Stimulated activated CD4-positive, alpha-beta T cell treated with anti-CD3 and anti-CD28 coated beads, Interleukin-1b, Interleukin-23, amount 100 ng/mL, for 4 hours (primary cell): Measurements from ENCODE around the gene GALR2.

ENCODE experiments used
- DNase-seq, 2 donors: peaks; one replicate each; pipeline ENCODE4 v3.0.0-alpha.2; 2020; ENCODE audit warnings: low read depth in 2 of 2

Gene GALR2

DNA sequence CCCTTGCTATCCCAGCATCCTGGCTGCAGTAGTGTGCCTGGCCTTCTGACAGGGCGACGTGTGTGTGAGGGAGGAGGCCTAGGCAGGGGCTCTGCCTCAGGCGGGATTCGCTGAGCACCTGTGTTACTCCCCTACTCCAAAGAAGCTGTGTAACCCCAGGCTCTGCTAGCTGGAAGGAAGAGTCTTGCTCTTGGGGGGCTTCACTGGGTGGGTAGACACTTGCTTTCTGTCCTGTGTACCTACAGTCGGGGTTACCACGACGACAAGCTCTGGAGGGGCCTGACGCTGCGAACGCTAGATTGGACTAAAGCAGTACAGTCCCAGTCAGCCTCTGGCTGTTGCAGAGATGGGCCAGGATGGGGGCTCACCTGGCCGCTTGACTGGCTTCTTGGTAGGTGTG lies 19.5 kb downstream of the GALR2 start:
- no peak for DNase-seq

DNA sequence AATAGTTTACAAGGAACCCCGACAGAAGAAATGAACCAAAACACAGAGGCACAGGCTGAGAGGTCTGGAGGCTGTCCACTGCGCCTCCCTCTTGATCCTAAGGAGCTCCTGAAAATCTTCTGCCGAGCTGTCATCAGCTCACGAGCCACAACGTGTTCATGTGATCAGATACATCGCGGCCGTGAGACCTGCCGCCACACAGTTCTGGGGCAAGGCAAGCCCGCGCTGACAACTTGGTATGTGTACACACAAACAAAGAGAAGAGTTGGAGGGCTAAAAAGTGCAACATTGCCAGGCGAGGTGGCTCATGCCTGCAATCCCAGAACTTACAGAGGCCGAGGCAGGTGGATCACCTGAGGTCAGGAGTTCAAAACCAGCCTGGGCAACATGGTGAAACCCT lies 21.4 kb downstream of the GALR2 start:
- DNase-seq = no peak

DNA sequence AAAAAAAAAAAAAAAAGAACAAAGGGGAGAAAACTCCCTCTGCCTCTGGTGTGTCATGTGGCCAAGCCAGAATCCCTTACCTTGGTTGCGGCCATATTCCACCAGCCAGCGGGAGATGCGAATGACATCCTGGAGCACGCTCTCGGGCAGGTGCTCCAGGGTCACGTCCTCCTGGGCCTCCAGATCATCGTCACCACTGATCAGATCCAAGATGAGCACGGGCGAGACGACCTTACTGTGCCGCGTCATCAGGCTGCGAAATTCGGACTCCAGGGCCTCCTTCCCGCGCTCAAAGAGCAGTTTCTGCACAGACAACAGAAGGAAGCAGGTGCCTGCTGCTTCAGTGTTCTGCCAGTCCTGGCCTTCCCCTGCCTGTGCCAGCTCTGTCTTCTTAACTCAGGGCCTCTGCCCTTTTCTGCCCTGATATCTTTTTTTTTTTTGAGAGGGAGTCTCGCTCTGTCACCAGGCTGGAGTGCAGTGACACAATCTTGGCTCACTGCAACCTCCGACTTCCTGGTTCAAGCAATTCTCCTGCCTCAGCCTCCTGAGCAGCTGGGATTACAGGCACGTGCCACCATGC lies 23.2 kb downstream of the GALR2 start:
- DNase-seq = no peak

- no peak for DNase-seq
Measured at GRCh38 chr17:76102944-76103273, 28.3 kb downstream of the GALR2 start.

GRCh38 chr17:76103274-76104139 lies 28.9 kb downstream of the GALR2 start, which contains the start of gene EXOC7:
Gene EXOC7 (minus strand): TSS chr17:76103787. CDS start chr17:76103692, 95 bp downstream.
- peak; percentile 90 for DNase-seq

GRCh38 chr17:76104140-76104895 lies 29.7 kb downstream of the GALR2 start:
- no peak for DNase-seq

GRCh38 chr17:76104896-76105231 lies 30.3 kb downstream of the GALR2 start:
- DNase-seq = no peak

DNA sequence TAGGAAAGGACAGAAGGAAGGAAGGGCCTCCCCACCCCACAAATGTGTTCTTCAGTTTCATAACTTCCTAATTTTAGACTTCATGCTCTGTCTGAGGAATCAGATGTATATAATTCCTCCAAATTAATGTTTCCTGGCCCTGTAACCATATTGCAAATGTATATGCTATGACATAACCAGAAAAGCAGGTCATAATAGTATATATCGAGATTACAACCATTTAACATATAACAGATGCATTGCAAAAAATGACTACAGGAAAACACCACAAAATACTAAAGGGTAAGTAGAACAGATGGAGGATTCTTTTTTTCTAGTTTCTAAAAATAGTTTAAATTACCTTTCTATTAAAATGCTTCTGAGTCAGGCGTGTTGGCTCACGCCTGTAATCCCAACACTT lies 32.1 kb downstream of the GALR2 start:
- no peak for DNase-seq

DNA sequence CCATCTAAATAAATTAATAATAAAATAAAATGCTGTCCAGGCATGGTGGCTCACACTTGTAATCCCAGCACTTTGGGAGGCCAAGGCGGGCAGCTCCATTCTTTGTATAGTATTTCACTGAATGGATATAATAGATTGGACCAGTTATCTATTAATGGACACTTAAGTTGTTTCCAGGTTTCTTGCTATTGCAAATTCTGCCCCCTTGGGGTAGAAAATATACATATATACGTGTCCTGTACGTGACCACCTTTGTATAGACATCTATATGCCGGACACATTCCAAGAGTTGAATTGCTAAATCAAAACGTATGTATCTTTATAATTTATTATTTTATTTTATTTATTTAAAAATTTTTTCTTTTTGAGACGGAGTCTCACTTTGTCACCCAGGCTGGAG lies 32.9 kb downstream of the GALR2 start:
- DNase-seq = no peak

- DNase-seq = no peak
Measured at GRCh38 chr17:76111956-76112355, 37.4 kb downstream of the GALR2 start.

DNA sequence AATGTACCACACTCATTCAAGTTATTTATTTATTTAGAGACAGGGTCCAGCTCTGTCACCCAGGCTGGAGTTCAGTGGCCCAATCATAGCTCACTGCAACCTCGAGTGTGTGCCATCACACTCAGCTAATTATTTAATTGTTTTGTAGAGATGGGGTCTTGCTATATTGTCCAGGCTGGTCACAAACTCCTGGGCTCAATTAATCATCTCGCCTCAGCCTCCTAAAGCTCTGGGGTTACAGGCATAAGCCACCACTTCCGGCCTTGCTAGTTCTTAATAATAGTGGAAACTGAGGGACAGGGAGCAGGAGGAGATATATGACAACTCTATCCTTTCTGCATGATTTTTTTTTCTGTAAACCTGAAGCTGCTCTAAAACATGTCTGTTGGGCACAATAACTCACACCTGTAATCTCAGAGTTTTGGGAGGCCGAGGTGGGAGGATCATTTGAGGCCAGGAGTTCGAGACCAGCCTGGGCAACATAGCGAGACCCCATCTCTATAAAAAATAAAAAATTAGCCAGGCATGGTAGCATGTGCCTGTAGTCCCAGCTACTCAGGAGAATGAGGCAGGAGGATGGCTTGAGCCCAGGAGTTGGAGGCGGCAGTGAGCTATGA lies 40.7 kb downstream of the GALR2 start:
- no peak for DNase-seq

- DNase-seq = no peak
Measured at GRCh38 chr17:76119409-76120371, 45.1 kb downstream of the GALR2 start.

- DNase-seq = no peak
Measured at GRCh38 chr17:76120658-76121008, 46.1 kb downstream of the GALR2 start.

DNA sequence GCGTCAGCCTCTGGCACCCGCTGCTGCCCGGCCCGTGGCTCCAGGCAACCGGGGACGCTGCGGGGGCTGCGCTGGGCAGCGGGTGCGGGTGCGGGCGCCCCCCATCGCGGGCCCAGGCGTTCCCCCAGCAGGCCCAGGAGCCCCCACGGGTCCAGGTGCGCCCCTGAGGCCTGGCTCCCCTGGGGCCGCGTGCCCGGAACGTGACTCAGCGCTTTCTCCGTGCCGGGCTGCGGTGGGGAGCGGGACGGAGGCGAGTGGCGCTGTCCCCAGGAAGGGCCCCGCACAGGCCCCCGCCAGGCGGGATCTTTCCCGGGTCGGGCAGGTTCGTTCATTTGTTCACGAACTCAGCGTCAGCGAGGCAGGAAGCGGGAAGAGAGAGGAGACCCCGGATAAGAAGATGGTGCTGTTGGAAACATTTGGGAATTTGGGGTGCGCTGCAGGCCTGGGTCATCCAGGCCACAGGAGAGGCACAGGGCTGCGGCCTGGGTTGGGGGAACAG lies 47.4 kb downstream of the GALR2 start:
- peak in 1 of 2 donors; percentile 34 for DNase-seq

- no peak for DNase-seq
Measured at GRCh38 chr17:76122431-76123190, 48.0 kb downstream of the GALR2 start.

DNA sequence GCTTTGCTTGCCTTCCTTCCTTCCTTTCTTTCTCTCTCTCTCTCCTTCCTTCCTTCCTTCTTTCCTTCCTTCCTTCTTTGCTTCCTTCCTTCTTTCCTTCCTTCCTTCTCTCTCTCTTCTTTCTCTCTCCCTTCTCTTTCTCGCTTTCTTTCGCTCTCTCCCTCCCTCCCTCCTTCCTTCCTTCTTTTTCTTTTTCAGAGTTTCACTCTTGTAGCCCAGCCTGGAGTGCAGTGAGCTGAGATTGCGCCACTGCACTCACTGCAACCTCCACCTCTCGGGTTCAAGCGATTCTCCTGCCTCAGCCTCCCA lies 48.6 kb downstream of the GALR2 start:
- DNase-seq = no peak

DNA sequence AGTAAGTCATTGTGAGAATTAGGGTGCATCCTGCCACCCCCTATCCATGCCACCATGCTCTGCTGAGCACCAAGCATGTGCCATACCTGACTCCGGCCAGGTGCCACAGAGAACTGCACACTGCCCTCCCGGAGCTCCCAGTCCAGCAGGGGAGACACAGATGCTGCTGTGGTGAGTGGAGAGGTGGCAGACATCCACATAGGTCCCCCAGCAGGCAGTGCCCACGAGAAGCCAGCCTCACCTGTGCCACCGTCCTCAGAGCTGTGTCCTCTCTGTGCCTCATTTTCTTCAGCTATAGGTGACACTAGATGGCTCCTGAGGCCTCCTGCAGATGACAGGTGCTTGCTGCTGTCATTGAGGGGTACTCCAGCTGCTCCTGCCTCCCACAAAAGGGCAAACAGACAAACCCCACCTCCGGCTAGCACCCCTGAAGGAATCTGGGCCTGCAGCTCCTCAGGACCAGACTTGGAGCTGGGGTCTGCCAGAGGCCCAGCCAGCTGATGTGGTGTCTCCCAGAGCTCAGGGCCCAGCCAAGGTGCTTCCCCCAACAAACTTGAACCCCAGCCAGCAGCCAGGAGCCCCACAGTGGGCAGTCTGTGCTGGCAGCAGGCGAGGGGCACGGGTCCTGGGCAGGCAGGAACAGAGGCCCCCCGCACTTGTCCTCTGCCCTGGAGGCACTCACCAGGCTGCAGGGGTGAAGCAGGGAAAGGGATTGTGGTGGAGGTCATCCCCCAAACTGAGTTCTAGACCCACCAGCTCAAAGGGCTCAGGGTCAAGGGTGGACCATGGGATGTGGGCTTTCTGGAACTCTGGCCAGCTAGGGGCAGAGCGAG lies 49.4 kb downstream of the GALR2 start:
- DNase-seq = no peak

DNA sequence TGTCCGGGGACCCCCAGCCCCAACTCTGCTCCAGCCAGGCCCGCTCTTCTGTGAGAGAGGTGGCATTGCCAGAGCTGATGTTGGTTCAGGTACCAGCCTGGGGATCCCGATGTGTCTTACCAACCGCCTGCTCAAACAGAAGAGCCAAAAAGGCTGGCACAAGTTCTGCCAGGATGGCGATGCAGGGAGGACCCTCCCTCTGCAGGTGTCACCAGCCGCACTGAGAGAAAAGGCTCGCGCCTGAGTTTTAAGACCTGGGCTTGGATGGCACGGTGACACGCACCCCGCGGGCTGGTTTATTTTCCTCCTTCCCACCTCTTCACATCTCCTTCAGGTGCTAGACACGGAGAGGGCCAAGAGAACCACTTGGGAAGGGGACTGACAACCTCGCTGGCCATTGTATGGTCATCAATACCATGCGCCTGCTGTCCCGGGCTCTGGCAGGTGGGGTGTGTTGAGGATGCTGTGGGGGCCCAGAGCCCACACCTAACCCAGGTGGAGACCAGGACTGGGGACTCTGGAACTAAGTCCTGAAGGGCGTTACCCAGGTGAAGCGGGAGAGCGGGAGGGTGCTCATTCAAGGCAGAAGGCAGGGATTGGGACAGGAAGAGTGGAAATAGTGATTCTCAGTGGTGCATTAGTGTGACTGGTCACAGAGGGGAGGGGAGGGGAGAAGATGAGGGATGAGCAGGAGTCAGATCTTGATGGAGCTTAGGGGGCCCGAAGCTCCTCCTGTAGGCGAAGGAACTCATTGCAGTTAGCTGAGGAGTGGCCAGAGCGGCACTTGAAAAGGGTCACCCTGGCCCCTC lies 50.2 kb downstream of the GALR2 start:
- DNase-seq = no peak

GRCh38 chr17:76125391-76125675 lies 50.8 kb downstream of the GALR2 start:
- no peak for DNase-seq
